Measurements from ENCODE around the gene PXMP2. TPM values are rescaled to one million over a fixed set of nuclear protein-coding genes. Genes with fewer than 3 reads are reported as not detected.

Gene PXMP2
- total RNA-seq, 4 donors from 2014 or later = 8.5 to 87.9 (median 29.4) TPM

DNA sequence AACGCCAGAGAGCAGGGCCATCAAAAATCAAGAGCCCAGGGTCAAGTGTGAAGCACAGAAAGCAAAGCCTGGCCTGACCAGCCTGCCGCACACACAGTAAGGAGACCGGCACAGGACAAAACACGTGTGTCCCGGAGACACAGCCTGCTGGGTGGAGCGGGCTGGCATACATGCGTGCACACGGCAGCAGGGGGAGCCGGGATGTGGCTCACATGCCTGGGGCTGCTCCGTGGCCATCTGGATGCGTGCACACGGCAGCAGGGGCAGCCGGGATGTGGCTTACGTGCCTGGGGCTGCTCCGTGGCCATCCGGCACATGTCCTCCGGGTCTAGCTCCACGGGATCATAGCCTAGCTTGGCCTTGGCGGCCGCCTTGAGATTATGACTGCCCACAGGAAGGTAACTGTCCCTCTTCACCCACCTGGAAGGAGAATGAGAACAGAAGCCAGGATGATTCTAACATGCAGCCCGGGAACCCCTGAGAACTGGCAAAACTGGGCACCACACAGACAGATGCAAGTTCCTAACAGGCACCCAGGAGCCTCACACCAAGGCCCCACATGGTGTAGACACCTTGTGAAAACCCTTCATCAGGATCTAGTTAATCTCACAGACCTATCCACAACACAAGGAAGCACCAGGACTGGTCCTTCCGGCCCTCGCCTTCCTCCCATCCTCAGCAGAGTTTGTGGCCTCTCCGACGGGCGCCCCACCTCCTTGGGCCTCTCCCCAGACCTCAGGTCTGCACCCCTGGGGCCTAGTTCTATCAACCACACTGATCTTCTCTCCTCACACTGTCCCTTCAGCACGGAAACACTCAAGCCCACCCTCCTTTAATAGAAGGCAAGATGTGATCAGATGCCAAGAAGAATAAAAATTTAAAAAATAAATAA is 13.9 kb upstream of the PXMP2 start:
- no peaks in the 10 kb centered on the region for H3K4me1 ChIP-seq
- H3K4me3 ChIP-seq = no peak overlapping the region
- no peaks in the 10 kb centered on the region for H3K9me3 ChIP-seq
- no peaks in the 10 kb centered on the region for H3K27me3 ChIP-seq
- H3K27ac ChIP-seq = no peak overlapping the region
- intact Hi-C loops (cut with DNase I; ENCODE audit: low total_unique reads) = no loop called here
- DNase-seq = no peak
- TF ChIP-seq, protein P1, sequence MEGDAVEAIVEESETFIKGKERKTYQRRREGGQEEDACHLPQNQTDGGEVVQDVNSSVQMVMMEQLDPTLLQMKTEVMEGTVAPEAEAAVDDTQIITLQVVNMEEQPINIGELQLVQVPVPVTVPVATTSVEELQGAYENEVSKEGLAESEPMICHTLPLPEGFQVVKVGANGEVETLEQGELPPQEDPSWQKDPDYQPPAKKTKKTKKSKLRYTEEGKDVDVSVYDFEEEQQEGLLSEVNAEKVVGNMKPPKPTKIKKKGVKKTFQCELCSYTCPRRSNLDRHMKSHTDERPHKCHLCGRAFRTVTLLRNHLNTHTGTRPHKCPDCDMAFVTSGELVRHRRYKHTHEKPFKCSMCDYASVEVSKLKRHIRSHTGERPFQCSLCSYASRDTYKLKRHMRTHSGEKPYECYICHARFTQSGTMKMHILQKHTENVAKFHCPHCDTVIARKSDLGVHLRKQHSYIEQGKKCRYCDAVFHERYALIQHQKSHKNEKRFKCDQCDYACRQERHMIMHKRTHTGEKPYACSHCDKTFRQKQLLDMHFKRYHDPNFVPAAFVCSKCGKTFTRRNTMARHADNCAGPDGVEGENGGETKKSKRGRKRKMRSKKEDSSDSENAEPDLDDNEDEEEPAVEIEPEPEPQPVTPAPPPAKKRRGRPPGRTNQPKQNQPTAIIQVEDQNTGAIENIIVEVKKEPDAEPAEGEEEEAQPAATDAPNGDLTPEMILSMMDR (IDR thresholded peaks at IDR 0.05) = no peak
- no peaks in the 10 kb centered on the region for H3K36me3 ChIP-seq

DNA sequence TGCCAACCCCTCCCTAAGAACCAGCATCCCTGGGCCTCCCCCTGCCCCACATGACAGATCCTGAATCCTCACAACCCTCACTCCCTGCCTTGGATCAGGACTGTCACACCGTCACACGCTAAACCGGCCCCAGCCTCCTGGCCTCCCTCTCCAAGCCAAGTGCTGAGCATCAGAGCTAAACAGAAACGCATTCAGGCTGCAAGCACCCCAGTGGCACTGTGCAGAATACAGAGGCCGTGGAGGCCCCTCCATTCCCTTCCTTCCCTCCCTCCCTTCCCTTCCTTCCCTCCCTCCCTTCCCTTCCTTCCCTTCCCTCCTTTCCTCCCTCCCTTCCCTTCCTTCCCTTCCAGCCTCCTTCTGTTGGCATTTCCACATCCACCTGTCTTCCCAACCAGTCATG is 12.8 kb upstream of the PXMP2 start:
- TF ChIP-seq, protein P1 (IDR thresholded peaks at IDR 0.05) = no peak
- no peak for TF ChIP-seq POLR2A (IDR thresholded peaks at IDR 0.05)
- intact Hi-C loops (cut with DNase I; ENCODE audit: low total_unique reads) = no loop called here
- H3K9me3 ChIP-seq = no peaks in the 10 kb centered on the region
- H3K27ac ChIP-seq = no peak overlapping the region
- DNase-seq = no peak
- no peaks in the 10 kb centered on the region for H3K27me3 ChIP-seq
- no peaks in the 10 kb centered on the region for H3K36me3 ChIP-seq
- H3K4me1 ChIP-seq = no peaks in the 10 kb centered on the region
- no peak overlapping the region for H3K4me3 ChIP-seq

DNA sequence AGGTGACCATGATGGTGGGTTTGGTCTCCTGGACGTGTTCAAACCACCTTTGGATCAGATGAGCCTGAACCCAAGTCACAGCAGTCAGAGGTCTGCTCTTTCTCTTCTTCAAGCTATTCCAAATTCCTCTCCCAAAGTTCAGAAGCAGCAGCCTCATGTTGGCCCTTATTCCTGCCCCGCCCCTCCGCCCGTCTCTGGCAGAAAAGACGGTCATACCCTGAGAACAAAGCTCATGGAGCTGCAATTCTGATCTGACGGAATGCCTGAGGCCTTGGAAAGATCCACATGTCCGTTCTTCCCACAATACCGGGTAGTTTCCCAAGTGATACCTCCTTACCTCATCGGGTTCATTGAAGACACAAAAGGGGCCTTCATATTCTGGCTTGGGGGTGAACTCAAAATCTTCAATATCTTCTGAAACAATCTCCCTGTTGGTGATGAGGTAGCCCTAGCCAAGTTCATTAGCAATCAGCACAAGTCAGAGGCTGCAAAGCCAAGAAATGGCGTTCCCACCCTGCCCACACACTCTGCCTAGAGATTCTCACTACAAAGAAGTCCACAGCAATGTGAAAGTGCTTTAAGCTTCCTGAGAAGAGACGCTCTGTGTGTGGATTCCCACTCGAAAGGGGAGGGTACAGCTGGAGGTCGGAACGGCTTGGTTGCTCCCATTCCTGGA is 11.5 kb upstream of the PXMP2 start:
- H3K27me3 ChIP-seq = no peaks in the 10 kb centered on the region
- no peak for DNase-seq
- intact Hi-C loops (cut with DNase I; ENCODE audit: low total_unique reads) = no loop called here
- no peak overlapping the region for H3K4me3 ChIP-seq
- no peak for TF ChIP-seq POLR2A (IDR thresholded peaks at IDR 0.05)
- TF ChIP-seq, protein P1 (IDR thresholded peaks at IDR 0.05) = no peak
- no peaks in the 10 kb centered on the region for H3K9me3 ChIP-seq
- H3K27ac ChIP-seq = no peak overlapping the region
- H3K36me3 ChIP-seq = no peaks in the 10 kb centered on the region
- no peaks in the 10 kb centered on the region for H3K4me1 ChIP-seq

DNA sequence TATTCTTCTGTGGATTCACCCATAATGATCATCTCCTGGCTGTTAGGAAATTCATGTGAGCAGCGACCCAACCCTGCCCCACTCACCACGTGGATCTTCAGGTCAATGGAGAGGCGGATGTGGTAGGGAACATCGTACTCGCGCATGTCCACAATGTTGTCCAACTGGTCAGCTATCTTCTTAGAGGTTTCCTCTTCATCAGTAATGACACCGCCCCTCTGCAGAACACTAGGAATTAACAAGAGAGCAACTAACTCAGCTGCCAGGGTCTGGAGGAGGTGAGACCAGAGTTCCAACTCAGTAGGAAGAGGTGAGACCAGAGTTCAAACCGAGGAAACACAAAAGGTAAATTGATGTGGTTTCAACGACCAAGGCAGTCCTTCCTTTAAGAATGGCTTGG is 9.9 kb upstream of the PXMP2 start:
- Histone ChIP-seq H3K4me1 (no peaks in the 10 kb centered on the region), H3K36me3 (no peaks in the 10 kb centered on the region), H3K27ac (no peak overlapping the region), H3K27me3 (no peaks in the 10 kb centered on the region), H3K4me3 (no peak overlapping the region), H3K9me3 (no peaks in the 10 kb centered on the region)
- intact Hi-C loops (cut with DNase I; ENCODE audit: low total_unique reads) = no loop called here
- TF ChIP-seq, protein P1 (IDR thresholded peaks at IDR 0.05) = no peak
- TF ChIP-seq POLR2A (IDR thresholded peaks at IDR 0.05) = no peak
- DNase-seq = no peak

DNA sequence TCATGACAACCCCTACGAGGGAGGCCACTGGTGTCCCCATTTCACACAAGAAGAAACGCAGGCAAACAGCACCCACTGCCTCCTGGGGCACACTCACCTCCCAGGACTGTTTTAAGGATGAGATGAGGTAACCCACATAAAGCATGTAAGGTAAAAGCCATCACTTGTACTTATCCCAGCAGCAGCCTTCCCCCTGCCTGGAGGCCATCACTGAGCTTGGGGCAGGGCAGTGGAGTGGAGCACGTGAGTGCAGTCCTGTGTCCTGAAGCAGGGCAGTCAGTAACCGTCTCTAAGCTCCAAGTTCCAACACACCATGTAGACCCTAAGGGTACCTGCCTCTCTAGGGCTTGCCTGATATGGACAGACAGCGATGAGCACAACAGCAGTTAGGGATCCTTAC is 2.0 kb upstream of the PXMP2 start:
- Histone ChIP-seq H3K4me1 (peaks cover 0 to 12% of the 10 kb centered on the region in 2 donors), H3K9me3 (no peaks in the 10 kb centered on the region), H3K4me3 (no peak overlapping the region), H3K36me3 (no peaks in the 10 kb centered on the region), H3K27me3 (no peaks in the 10 kb centered on the region), H3K27ac (no peak overlapping the region)
- intact Hi-C loops (cut with DNase I; ENCODE audit: low total_unique reads) = no loop called here
- TF ChIP-seq, protein P1 (IDR thresholded peaks at IDR 0.05) = no peak
- no peak for TF ChIP-seq POLR2A (IDR thresholded peaks at IDR 0.05)
- no peak for DNase-seq

All from uterus (tissue), 4 donors.